ENCODE data around the gene ZBTB24. TPM values are rescaled to one million over a fixed set of nuclear protein-coding genes. Genes with fewer than 3 reads are reported as not detected.

ZBTB24 gene
- total RNA-seq, 1 experiment from 2014 or later = 27.3 TPM

DNA sequence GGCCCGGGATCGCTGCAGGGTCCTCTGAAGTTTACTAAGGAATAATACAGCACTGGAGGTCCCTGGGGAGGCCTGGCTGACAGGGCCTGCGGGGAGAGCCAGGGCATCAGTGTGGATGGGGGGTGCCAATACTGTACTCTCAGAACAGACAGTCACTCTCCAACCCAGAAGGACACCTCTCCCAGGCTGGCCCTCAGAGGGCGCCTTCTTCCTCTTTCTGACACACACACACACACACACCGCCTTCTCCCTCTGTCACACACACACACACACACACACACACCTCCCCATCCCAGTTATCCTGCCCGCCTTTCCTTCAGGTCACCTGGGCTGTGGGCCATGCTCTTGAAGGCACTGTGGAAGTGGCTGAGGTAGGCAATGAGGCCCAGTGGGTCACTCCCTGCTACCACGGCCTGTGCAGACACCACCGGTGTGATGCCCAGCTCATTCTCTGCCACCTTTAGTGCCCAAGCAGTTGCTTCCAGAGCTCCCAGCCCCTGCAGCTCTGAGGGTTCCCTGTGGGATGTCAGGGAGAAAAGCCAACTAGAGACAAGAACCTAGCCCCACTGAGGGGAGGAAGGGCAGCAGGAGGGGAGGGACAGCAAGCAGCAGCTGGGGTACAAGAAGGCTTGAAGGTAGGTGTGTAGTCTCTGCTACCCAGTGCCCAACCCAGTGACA, 35.0 kb downstream of the ZBTB24 start:
- Histone ChIP-seq H3K23me2 (ENCODE audit: insufficient read length, low read depth, low read length, poor library complexity, severe bottlenecking) (no peaks in the 10 kb centered on the region), H3K23ac (ENCODE audit: insufficient read length, low read depth, low read length) (no peak overlapping the region), H3K79me1 (ENCODE audit: insufficient read depth, low read depth, low read length, poor library complexity, severe bottlenecking) (no peaks in the 10 kb centered on the region), H3T11ph (ENCODE audit: low read length) (no peak overlapping the region), H3K27ac (ENCODE audit: insufficient read length, low read depth, low read length) (no peak overlapping the region), H3K56ac (ENCODE audit: insufficient read length, low read depth, low read length) (no peak overlapping the region), H3K79me2 (ENCODE audit: insufficient read depth, low read length) (no peaks in the 10 kb centered on the region), H2BK120ac (ENCODE audit: low read depth, low read length, poor library complexity, severe bottlenecking) (no peak overlapping the region), H2BK5ac (ENCODE audit: insufficient read length, low read length) (no peak overlapping the region), H3K14ac (ENCODE audit: insufficient read depth, low read length) (no peak overlapping the region; the same call in 1 of the 2 replicates), H2BK15ac (ENCODE audit: low read depth, low read length) (no peak overlapping the region), H2BK20ac (ENCODE audit: low read depth, low read length, poor library complexity, severe bottlenecking) (no peak overlapping the region), H3K9ac (ENCODE audit: extremely low read depth, insufficient read length, low read length) (no peak overlapping the region), H3K9me3 (ENCODE audit: control insufficient read depth, low read depth, low read length) (no peaks in the 10 kb centered on the region), H4K91ac (ENCODE audit: insufficient read length, low read depth, low read length) (no peak overlapping the region), H3K18ac (ENCODE audit: insufficient read length, low read depth, low read length) (no peak overlapping the region), H2AFZ (ENCODE audit: low read length) (no peak overlapping the region), H2BK12ac (ENCODE audit: insufficient read length, low read depth, low read length) (no peak overlapping the region), H3K4me2 (ENCODE audit: insufficient read depth, insufficient read length, low read length) (no peak overlapping the region), H2AK5ac (ENCODE audit: insufficient read length, low read length) (no peak overlapping the region), H4K8ac (replicated peaks; ENCODE audit: insufficient read length, low read depth, low read length) (no peak overlapping the region), H3K4ac (ENCODE audit: low read depth, low read length) (no peak overlapping the region), H3K27me3 (ENCODE audit: insufficient read depth, low read length) (no peaks in the 10 kb centered on the region), H3K4me1 (ENCODE audit: insufficient read depth, low read length) (no peaks in the 10 kb centered on the region), H4K5ac (ENCODE audit: insufficient read length, low read depth, low read length) (no peak overlapping the region), H4K20me1 (ENCODE audit: control insufficient read depth, insufficient read depth, insufficient read length) (no peaks in the 10 kb centered on the region)
- DNase-seq = no peak
- peaks cover 24 to 77% (median 57%) of the 10 kb centered on the region in 3 experiments for H3K36me3 Mint-ChIP-seq (ENCODE audit: insufficient read depth in 1 of 3, low read depth in 3 of 3)
- H3K4me1 Mint-ChIP-seq = no peaks in the 10 kb centered on the region
- H3K27me3 Mint-ChIP-seq (ENCODE audit: low read depth) = no peaks in the 10 kb centered on the region
- H3K9me3 Mint-ChIP-seq = no peaks in the 10 kb centered on the region; a peak in 1 of 5 replicates
- H3K4me3 Mint-ChIP-seq = no peak overlapping the region
- WGBS (ENCODE audit: extremely low coverage, insufficient read length, low lambda C conversion rate) = no CpG with 5 or more reads among the region's 8 CpGs
- TF ChIP-seq, protein P1, sequence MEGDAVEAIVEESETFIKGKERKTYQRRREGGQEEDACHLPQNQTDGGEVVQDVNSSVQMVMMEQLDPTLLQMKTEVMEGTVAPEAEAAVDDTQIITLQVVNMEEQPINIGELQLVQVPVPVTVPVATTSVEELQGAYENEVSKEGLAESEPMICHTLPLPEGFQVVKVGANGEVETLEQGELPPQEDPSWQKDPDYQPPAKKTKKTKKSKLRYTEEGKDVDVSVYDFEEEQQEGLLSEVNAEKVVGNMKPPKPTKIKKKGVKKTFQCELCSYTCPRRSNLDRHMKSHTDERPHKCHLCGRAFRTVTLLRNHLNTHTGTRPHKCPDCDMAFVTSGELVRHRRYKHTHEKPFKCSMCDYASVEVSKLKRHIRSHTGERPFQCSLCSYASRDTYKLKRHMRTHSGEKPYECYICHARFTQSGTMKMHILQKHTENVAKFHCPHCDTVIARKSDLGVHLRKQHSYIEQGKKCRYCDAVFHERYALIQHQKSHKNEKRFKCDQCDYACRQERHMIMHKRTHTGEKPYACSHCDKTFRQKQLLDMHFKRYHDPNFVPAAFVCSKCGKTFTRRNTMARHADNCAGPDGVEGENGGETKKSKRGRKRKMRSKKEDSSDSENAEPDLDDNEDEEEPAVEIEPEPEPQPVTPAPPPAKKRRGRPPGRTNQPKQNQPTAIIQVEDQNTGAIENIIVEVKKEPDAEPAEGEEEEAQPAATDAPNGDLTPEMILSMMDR (conservative IDR thresholded peaks at IDR 0.05) = no peak
- peak overlapping the region in 2 of 3 experiments; percentile 25 to 85; a peak in 2 of 7 replicates for H3K27ac Mint-ChIP-seq

Measured in H9 (cell line).